ENCODE measurements around the gene KIF5A. TPM values are rescaled to one million over a fixed set of nuclear protein-coding genes. Genes with fewer than 3 reads are reported as not detected.

Gene KIF5A
- total and polyA plus RNA-seq, 7 donors, result 0.01 to 0.21 (median 0.09) TPM; not detected in 1

DNA sequence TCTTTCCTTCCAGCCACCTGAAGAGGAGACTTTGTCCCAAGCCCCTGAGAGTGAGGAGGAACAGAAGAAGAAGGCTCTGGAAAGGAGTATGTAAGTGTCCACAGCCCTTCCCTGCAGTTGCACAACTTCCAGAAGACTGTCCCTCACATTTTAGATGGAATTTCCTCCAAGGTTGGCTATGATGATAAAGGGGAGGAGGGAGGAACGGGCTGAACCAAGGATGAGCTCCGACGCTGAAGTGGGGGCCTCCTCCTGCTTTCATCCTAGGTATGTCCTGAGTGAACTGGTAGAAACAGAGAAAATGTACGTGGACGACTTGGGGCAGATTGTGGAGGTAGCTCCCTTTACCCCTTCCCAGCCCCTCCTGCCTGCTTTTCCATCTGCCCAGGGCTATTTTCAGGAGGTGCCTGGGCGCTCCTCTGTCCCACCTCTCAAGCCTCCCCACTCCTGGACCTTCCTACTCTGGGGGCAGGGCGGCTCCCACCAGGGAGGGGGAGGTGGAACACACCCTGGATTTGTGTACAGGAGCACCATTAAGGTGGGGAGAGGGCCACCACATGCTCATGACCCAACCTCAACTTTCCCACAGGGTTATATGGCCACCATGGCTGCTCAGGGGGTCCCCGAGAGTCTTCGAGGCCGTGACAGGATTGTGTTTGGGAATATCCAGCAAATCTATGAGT, 63.7 kb downstream of the KIF5A start:
- peak in 1 of 2 donors; percentile 43 for DNase-seq
- no peak for ATAC-seq
- TF ChIP-seq, protein P1, sequence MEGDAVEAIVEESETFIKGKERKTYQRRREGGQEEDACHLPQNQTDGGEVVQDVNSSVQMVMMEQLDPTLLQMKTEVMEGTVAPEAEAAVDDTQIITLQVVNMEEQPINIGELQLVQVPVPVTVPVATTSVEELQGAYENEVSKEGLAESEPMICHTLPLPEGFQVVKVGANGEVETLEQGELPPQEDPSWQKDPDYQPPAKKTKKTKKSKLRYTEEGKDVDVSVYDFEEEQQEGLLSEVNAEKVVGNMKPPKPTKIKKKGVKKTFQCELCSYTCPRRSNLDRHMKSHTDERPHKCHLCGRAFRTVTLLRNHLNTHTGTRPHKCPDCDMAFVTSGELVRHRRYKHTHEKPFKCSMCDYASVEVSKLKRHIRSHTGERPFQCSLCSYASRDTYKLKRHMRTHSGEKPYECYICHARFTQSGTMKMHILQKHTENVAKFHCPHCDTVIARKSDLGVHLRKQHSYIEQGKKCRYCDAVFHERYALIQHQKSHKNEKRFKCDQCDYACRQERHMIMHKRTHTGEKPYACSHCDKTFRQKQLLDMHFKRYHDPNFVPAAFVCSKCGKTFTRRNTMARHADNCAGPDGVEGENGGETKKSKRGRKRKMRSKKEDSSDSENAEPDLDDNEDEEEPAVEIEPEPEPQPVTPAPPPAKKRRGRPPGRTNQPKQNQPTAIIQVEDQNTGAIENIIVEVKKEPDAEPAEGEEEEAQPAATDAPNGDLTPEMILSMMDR (IDR thresholded peaks at IDR 0.05), result no peak
- Histone ChIP-seq H3K27ac (no peak overlapping the region), H3K4me3 (no peak overlapping the region), H3K4me1 (peaks cover 5% of the 10 kb centered on the region), H3K9me3 (no peaks in the 10 kb centered on the region), H3K36me3 (ENCODE audit: insufficient read depth in 1 of 2, low read depth in 1 of 2) (no peaks in the 10 kb centered on the region), H3K27me3 (ENCODE audit: insufficient read depth in 3 of 3, low read length in 2 of 3) (peaks cover 0 to 67% (median 24%) of the 10 kb centered on the region in 3 donors)
- WGBS, 3 donors, result 83 to 89% (median 84%) methylated on average over 9 to 10 of the region's 10 CpGs
- intact Hi-C loops (cut with DNase I), result no loop called here

DNA sequence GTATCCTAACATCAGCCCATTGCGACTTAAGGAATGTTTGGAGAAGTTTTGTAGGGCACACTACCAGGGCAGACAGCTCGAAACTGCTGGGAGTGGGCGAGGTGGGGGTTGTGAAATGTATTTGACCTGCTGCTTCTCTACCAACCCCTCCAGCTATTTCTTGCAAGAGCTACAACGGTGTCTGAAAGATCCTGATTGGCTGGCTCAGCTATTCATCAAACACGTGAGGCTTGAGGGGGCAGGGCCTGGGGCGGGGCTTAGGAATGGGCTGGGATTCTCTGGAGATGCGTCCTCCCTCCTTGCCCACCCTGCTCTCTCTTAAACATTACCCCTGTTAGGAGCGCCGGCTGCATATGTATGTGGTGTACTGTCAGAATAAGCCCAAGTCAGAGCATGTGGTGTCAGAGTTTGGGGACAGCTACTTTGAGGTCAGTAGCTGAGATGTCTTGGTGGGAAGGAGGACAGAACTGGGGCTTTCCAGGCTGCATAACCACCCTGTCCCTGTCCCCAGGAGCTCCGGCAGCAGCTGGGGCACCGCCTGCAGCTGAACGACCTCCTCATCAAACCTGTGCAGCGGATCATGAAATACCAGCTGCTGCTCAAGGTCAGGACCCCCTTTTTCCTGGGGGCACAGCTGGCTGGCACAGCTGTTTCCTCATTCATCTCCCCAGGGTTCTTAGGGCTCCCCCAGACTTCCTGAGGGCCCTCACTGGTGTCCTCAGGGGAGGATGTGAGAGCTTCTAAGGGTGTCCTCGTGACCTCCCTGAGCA, 64.5 kb downstream of the KIF5A start:
- ATAC-seq (no peak), DNase-seq (peak in 1 of 2 donors; percentile 56)
- Histone ChIP-seq H3K9me3 (no peaks in the 10 kb centered on the region), H3K27me3 (ENCODE audit: insufficient read depth in 3 of 3, low read length in 2 of 3) (peaks cover 0 to 62% (median 21%) of the 10 kb centered on the region in 3 donors), H3K4me1 (peaks cover 5% of the 10 kb centered on the region), H3K36me3 (ENCODE audit: insufficient read depth in 1 of 2, low read depth in 1 of 2) (no peaks in the 10 kb centered on the region), H3K4me3 (no peak overlapping the region), H3K27ac (no peak overlapping the region)
- intact Hi-C loops (cut with DNase I), result no loop called here
- 48 to 57% (median 55%) methylated on average over 14 of the region's 14 CpGs for WGBS, 3 donors
- TF ChIP-seq, protein P1 (IDR thresholded peaks at IDR 0.05), result no peak

- ATAC-seq, result no peak
- intact Hi-C loops (cut with DNase I), result no loop called here
- DNase-seq, result no peak
- 83 to 85% (median 83%) methylated on average over 11 of the region's 11 CpGs for WGBS, 3 donors
- H3K27me3 ChIP-seq (ENCODE audit: insufficient read depth in 3 of 3, low read length in 2 of 3), result peaks cover 0 to 58% (median 26%) of the 10 kb centered on the region in 3 donors
- H3K4me3 ChIP-seq, result no peak overlapping the region
- H3K27ac ChIP-seq, result no peak overlapping the region
- H3K4me1 ChIP-seq, result peaks cover 5% of the 10 kb centered on the region
- TF ChIP-seq, protein P1 (IDR thresholded peaks at IDR 0.05), result no peak
- H3K36me3 ChIP-seq (ENCODE audit: insufficient read depth in 1 of 2, low read depth in 1 of 2), result no peaks in the 10 kb centered on the region
- H3K9me3 ChIP-seq, result no peaks in the 10 kb centered on the region
These were observed 65.2 kb downstream of the KIF5A start for GRCh38 chr12:57614948-57615500.

GRCh38 chr12:57615637-57616036, 65.8 kb downstream of the KIF5A start:
- TF ChIP-seq, protein P1 (IDR thresholded peaks at IDR 0.05), result no peak
- DNase-seq (no peak), ATAC-seq (no peak)
- no peaks in the 10 kb centered on the region for H3K9me3 ChIP-seq
- H3K27ac ChIP-seq, result no peak overlapping the region
- no peak overlapping the region for H3K4me3 ChIP-seq
- no peaks in the 10 kb centered on the region for H3K36me3 ChIP-seq (ENCODE audit: insufficient read depth in 1 of 2, low read depth in 1 of 2)
- intact Hi-C loops (cut with DNase I), result no loop called here
- peaks cover 0 to 58% (median 27%) of the 10 kb centered on the region in 3 donors for H3K27me3 ChIP-seq (ENCODE audit: insufficient read depth in 3 of 3, low read length in 2 of 3)
- WGBS, 3 donors, result 81 to 93% (median 83%) methylated on average over 5 of the region's 5 CpGs
- peaks cover 6% of the 10 kb centered on the region for H3K4me1 ChIP-seq
